NB4 (cell line): ENCODE results near the gene CENPF.

Experiments
- DNase-seq: peaks from one replicate; pipeline ENCODE4 v3.0.0; 2010; ENCODE audit warnings: low read depth
- H3K4me3 ChIP-seq: one replicate; pipeline ENCODE4 v1.5.1; 2011; ENCODE audit warnings: mild to moderate bottlenecking, low read depth, low read length, moderate library complexity
- CTCF ChIP-seq: IDR thresholded peaks from one replicate; pipeline ENCODE4 v1.5.1; 2012; ENCODE audit warnings: low read depth, low read length
- MAX ChIP-seq: IDR thresholded peaks from 2 replicates; pipeline ENCODE4 v1.6.1; 2011; ENCODE audit warnings: low read depth, low read length
- MYC ChIP-seq: IDR thresholded peaks from 2 replicates; pipeline ENCODE4 v1.6.1; 2011; ENCODE audit warnings: low read depth, low read length
- POLR2A ChIP-seq: IDR thresholded peaks from 2 replicates; pipeline ENCODE4 v1.6.1; 2011; ENCODE audit warnings: mild to moderate bottlenecking; ENCODE audit not compliant: insufficient read length; ENCODE audit errors: extremely low read depth

Gene CENPF

GRCh38 chr1:214637722-214638458 is 34.9 kb downstream of the CENPF start:
- DNase-seq: peak; percentile 48
- TF ChIP-seq CTCF (peak; percentile 64), POLR2A (no peak)
- H3K4me3 ChIP-seq: no peak overlapping the region

GRCh38 chr1:214638459-214638807 is 35.4 kb downstream of the CENPF start:
- TF ChIP-seq POLR2A (no peak), CTCF (no peak), MAX (no peak), MYC (no peak)
- DNase-seq: no peak
- H3K4me3 ChIP-seq: no peak overlapping the region

GRCh38 chr1:214638997-214639396 is 36.0 kb downstream of the CENPF start:
- DNase-seq: no peak
- H3K4me3 ChIP-seq: no peak overlapping the region
- no peak for TF ChIP-seq MAX
- no peak for TF ChIP-seq POLR2A
- TF ChIP-seq MYC: no peak
- no peak for TF ChIP-seq CTCF

- no peak overlapping the region for H3K4me3 ChIP-seq
- DNase-seq: no peak
- no peak for TF ChIP-seq MAX
These were observed 37.6 kb downstream of the CENPF start for GRCh38 chr1:214640431-214641213.

- no peak overlapping the region for H3K4me3 ChIP-seq
- no peak for TF ChIP-seq CTCF
- no peak for TF ChIP-seq MAX
- TF ChIP-seq POLR2A: no peak
- TF ChIP-seq MYC: no peak
- DNase-seq: no peak
These were observed 38.4 kb downstream of the CENPF start for GRCh38 chr1:214641214-214641895.

GRCh38 chr1:214643030-214643429 is 40.0 kb downstream of the CENPF start:
- TF ChIP-seq MAX: no peak
- TF ChIP-seq CTCF: no peak
- TF ChIP-seq MYC: no peak
- no peak for TF ChIP-seq POLR2A
- H3K4me3 ChIP-seq: no peak overlapping the region
- DNase-seq: no peak
